ENCODE measurements around the gene SDK2. TPM values are rescaled to one million over a fixed set of nuclear protein-coding genes. Genes with fewer than 3 reads are reported as not detected.
A peak's percentile ranks its signal among the peaks of the same experiment; 100 is the strongest.

The SDK2 gene
- polyA plus RNA-seq, 2 donors: 0.29 to 0.55 TPM

- Histone ChIP-seq H3K27ac (ENCODE audit: low read depth in 2 of 2, low read length in 1 of 2) (no peak overlapping the region), H3K4me3 (ENCODE audit: low read depth in 1 of 2, low read length in 2 of 2) (no peak overlapping the region), H3K36me3 (ENCODE audit: control insufficient read depth in 2 of 2, insufficient read depth in 2 of 2, low read length in 1 of 2) (no peaks in the 10 kb centered on the region), H3K9me3 (ENCODE audit: control insufficient read depth in 2 of 2, insufficient read depth in 1 of 2, low read depth in 1 of 2, low read length in 1 of 2) (no peaks in the 10 kb centered on the region), H3K27me3 (ENCODE audit: control insufficient read depth in 1 of 2, insufficient read depth in 2 of 2, low read length in 2 of 2) (no peaks in the 10 kb centered on the region), H3K4me1 (ENCODE audit: control insufficient read depth in 2 of 2, insufficient read depth in 2 of 2, low read length in 1 of 2) (peaks cover 0 to 3% of the 10 kb centered on the region in 2 donors)
- 83 to 95% methylated on average over 1 of the region's 1 CpG for WGBS, 2 donors
These were observed 49.6 kb downstream of the SDK2 start for GRCh38 chr17:73594598-73594997.

DNA sequence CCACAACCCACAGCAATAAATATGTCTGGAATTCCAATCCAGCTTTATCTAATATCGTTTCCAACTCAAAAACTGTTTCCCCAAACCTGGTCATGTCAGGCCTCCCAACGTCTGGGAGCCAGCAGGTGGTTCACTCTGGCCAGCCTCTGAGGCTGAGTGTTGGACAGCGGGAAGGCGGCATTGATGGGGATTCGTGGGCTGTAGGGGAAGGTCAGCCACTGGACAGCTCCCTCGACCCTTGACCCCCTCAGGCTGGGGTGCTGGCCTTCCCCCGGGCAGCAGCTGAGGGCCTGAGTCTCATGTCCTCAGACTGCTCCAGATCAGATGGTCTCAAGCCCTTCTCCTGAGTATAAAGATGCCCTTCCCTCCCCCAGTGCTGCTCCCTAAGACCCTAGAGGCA, 50.2 kb downstream of the SDK2 start:
- Histone ChIP-seq H3K36me3 (ENCODE audit: control insufficient read depth in 2 of 2, insufficient read depth in 2 of 2, low read length in 1 of 2) (no peaks in the 10 kb centered on the region), H3K9me3 (ENCODE audit: control insufficient read depth in 2 of 2, insufficient read depth in 1 of 2, low read depth in 1 of 2, low read length in 1 of 2) (no peaks in the 10 kb centered on the region)

GRCh38 chr17:73593249-73593965, 50.8 kb downstream of the SDK2 start:
- Histone ChIP-seq H3K27ac (ENCODE audit: low read depth in 2 of 2, low read length in 1 of 2) (no peak overlapping the region), H3K4me1 (ENCODE audit: control insufficient read depth in 2 of 2, insufficient read depth in 2 of 2, low read length in 1 of 2) (peaks cover 0 to 3% of the 10 kb centered on the region in 2 donors), H3K36me3 (ENCODE audit: control insufficient read depth in 2 of 2, insufficient read depth in 2 of 2, low read length in 1 of 2) (no peaks in the 10 kb centered on the region), H3K9me3 (ENCODE audit: control insufficient read depth in 2 of 2, insufficient read depth in 1 of 2, low read depth in 1 of 2, low read length in 1 of 2) (no peaks in the 10 kb centered on the region), H3K4me3 (ENCODE audit: low read depth in 1 of 2, low read length in 2 of 2) (no peak overlapping the region), H3K27me3 (ENCODE audit: control insufficient read depth in 1 of 2, insufficient read depth in 2 of 2, low read length in 2 of 2) (no peaks in the 10 kb centered on the region)
- WGBS, 2 donors: 77 to 85% methylated on average over 7 of the region's 7 CpGs

More for the DNA sequence above, 50.2 kb downstream of the SDK2 start:
- Histone ChIP-seq H3K4me3 (ENCODE audit: low read depth in 1 of 2, low read length in 2 of 2) (no peak overlapping the region), H3K27ac (ENCODE audit: low read depth in 2 of 2, low read length in 1 of 2) (no peak overlapping the region), H3K4me1 (ENCODE audit: control insufficient read depth in 2 of 2, insufficient read depth in 2 of 2, low read length in 1 of 2) (peaks cover 0 to 3% of the 10 kb centered on the region in 2 donors), H3K27me3 (ENCODE audit: control insufficient read depth in 1 of 2, insufficient read depth in 2 of 2, low read length in 2 of 2) (no peaks in the 10 kb centered on the region)
- WGBS, 2 donors: 78 to 83% methylated on average over 7 of the region's 7 CpGs

- H3K9me3 ChIP-seq (ENCODE audit: control insufficient read depth in 2 of 2, insufficient read depth in 1 of 2, low read depth in 1 of 2, low read length in 1 of 2): no peaks in the 10 kb centered on the region
- H3K36me3 ChIP-seq (ENCODE audit: control insufficient read depth in 2 of 2, insufficient read depth in 2 of 2, low read length in 1 of 2): no peaks in the 10 kb centered on the region
- no peak overlapping the region for H3K27ac ChIP-seq (ENCODE audit: low read depth in 2 of 2, low read length in 1 of 2)
- H3K4me1 ChIP-seq (ENCODE audit: control insufficient read depth in 2 of 2, insufficient read depth in 2 of 2, low read length in 1 of 2): peaks cover 0 to 3% of the 10 kb centered on the region in 2 donors
- WGBS, 2 donors: 72 to 80% methylated on average over 18 of the region's 18 CpGs
- no peaks in the 10 kb centered on the region for H3K27me3 ChIP-seq (ENCODE audit: control insufficient read depth in 1 of 2, insufficient read depth in 2 of 2, low read length in 2 of 2)
- no peak overlapping the region for H3K4me3 ChIP-seq (ENCODE audit: low read depth in 1 of 2, low read length in 2 of 2)
These were observed 51.7 kb downstream of the SDK2 start for GRCh38 chr17:73592501-73592961.

GRCh38 chr17:73592079-73592415, 52.2 kb downstream of the SDK2 start:
- H3K4me1 ChIP-seq (ENCODE audit: control insufficient read depth in 2 of 2, insufficient read depth in 2 of 2, low read length in 1 of 2): peaks cover 0 to 3% of the 10 kb centered on the region in 2 donors
- WGBS, 2 donors: 67 to 73% methylated on average over 6 of the region's 6 CpGs
- H3K4me3 ChIP-seq (ENCODE audit: low read depth in 1 of 2, low read length in 2 of 2): no peak overlapping the region
- no peaks in the 10 kb centered on the region for H3K9me3 ChIP-seq (ENCODE audit: control insufficient read depth in 2 of 2, insufficient read depth in 1 of 2, low read depth in 1 of 2, low read length in 1 of 2)
- H3K27me3 ChIP-seq (ENCODE audit: control insufficient read depth in 1 of 2, insufficient read depth in 2 of 2, low read length in 2 of 2): no peaks in the 10 kb centered on the region
- H3K27ac ChIP-seq (ENCODE audit: low read depth in 2 of 2, low read length in 1 of 2): no peak overlapping the region
- no peaks in the 10 kb centered on the region for H3K36me3 ChIP-seq (ENCODE audit: control insufficient read depth in 2 of 2, insufficient read depth in 2 of 2, low read length in 1 of 2)

- Histone ChIP-seq H3K36me3 (ENCODE audit: control insufficient read depth in 2 of 2, insufficient read depth in 2 of 2, low read length in 1 of 2) (no peaks in the 10 kb centered on the region), H3K4me1 (ENCODE audit: control insufficient read depth in 2 of 2, insufficient read depth in 2 of 2, low read length in 1 of 2) (peaks cover 0 to 3% of the 10 kb centered on the region in 2 donors), H3K27ac (ENCODE audit: low read depth in 2 of 2, low read length in 1 of 2) (no peak overlapping the region), H3K4me3 (ENCODE audit: low read depth in 1 of 2, low read length in 2 of 2) (no peak overlapping the region), H3K27me3 (ENCODE audit: control insufficient read depth in 1 of 2, insufficient read depth in 2 of 2, low read length in 2 of 2) (no peaks in the 10 kb centered on the region), H3K9me3 (ENCODE audit: control insufficient read depth in 2 of 2, insufficient read depth in 1 of 2, low read depth in 1 of 2, low read length in 1 of 2) (no peaks in the 10 kb centered on the region)
- WGBS, 2 donors: 60 to 64% methylated on average over 19 of the region's 19 CpGs
These were observed 52.8 kb downstream of the SDK2 start for GRCh38 chr17:73591296-73592078.

- no peaks in the 10 kb centered on the region for H3K27me3 ChIP-seq (ENCODE audit: control insufficient read depth in 1 of 2, insufficient read depth in 2 of 2, low read length in 2 of 2)
- H3K4me1 ChIP-seq (ENCODE audit: control insufficient read depth in 2 of 2, insufficient read depth in 2 of 2, low read length in 1 of 2): no peaks in the 10 kb centered on the region
- 79 to 93% methylated on average over 11 of the region's 11 CpGs for WGBS, 2 donors
- no peak overlapping the region for H3K27ac ChIP-seq (ENCODE audit: low read depth in 2 of 2, low read length in 1 of 2)
- no peaks in the 10 kb centered on the region for H3K9me3 ChIP-seq (ENCODE audit: control insufficient read depth in 2 of 2, insufficient read depth in 1 of 2, low read depth in 1 of 2, low read length in 1 of 2)
- H3K36me3 ChIP-seq (ENCODE audit: control insufficient read depth in 2 of 2, insufficient read depth in 2 of 2, low read length in 1 of 2): no peaks in the 10 kb centered on the region
- H3K4me3 ChIP-seq (ENCODE audit: low read depth in 1 of 2, low read length in 2 of 2): no peak overlapping the region
These were observed 54.8 kb downstream of the SDK2 start for GRCh38 chr17:73589363-73589980.

- Histone ChIP-seq H3K27ac (ENCODE audit: low read depth in 2 of 2, low read length in 1 of 2) (no peak overlapping the region), H3K36me3 (ENCODE audit: control insufficient read depth in 2 of 2, insufficient read depth in 2 of 2, low read length in 1 of 2) (no peaks in the 10 kb centered on the region), H3K9me3 (ENCODE audit: control insufficient read depth in 2 of 2, insufficient read depth in 1 of 2, low read depth in 1 of 2, low read length in 1 of 2) (no peaks in the 10 kb centered on the region), H3K4me1 (ENCODE audit: control insufficient read depth in 2 of 2, insufficient read depth in 2 of 2, low read length in 1 of 2) (no peaks in the 10 kb centered on the region), H3K4me3 (ENCODE audit: low read depth in 1 of 2, low read length in 2 of 2) (no peak overlapping the region), H3K27me3 (ENCODE audit: control insufficient read depth in 1 of 2, insufficient read depth in 2 of 2, low read length in 2 of 2) (no peaks in the 10 kb centered on the region)
- WGBS, 2 donors: 59 to 62% methylated on average over 7 of the region's 7 CpGs
These were observed 55.4 kb downstream of the SDK2 start for GRCh38 chr17:73588891-73589290.

DNA sequence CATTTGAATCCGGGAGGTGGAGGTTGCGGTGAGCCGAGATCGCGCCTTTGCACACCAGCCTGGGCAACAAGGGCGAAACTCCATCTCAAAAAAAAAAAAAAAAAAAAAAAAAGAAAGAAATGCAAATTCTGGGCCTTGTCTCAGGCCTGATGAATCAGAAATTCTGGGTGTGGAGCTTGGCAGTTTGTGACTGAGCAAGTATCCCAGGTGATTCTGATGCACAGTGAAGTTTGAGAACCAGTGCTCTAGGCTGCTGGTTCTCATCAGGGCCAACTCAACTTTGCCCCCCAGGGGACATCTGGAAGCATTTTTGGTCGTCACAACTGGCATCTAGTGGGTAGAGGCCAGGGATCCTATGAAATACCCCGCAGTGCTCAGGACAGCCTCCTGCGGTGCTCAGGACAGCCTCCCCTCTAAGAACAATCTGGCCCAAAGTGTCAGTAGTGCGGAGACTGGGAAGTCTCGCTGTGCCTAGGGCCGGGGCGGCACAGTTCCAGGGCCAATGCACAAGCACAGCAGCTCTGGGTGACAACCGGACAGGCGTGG, 55.9 kb downstream of the SDK2 start:
- WGBS, 2 donors: 68 to 73% methylated on average over 15 of the region's 15 CpGs

More for the DNA sequence above, 55.9 kb downstream of the SDK2 start:
- Histone ChIP-seq H3K27ac (ENCODE audit: low read depth in 2 of 2, low read length in 1 of 2) (peak overlapping the region in 1 of 2 donors; percentile 24), H3K4me3 (ENCODE audit: low read depth in 1 of 2, low read length in 2 of 2) (no peak overlapping the region), H3K27me3 (ENCODE audit: control insufficient read depth in 1 of 2, insufficient read depth in 2 of 2, low read length in 2 of 2) (no peaks in the 10 kb centered on the region), H3K9me3 (ENCODE audit: control insufficient read depth in 2 of 2, insufficient read depth in 1 of 2, low read depth in 1 of 2, low read length in 1 of 2) (no peaks in the 10 kb centered on the region), H3K36me3 (ENCODE audit: control insufficient read depth in 2 of 2, insufficient read depth in 2 of 2, low read length in 1 of 2) (no peaks in the 10 kb centered on the region), H3K4me1 (ENCODE audit: control insufficient read depth in 2 of 2, insufficient read depth in 2 of 2, low read length in 1 of 2) (no peaks in the 10 kb centered on the region)
